Measurements from ENCODE around the gene VPS35L. TPM values are rescaled to one million over a fixed set of nuclear protein-coding genes. Genes with fewer than 3 reads are reported as not detected.

VPS35L gene
- total and polyA plus RNA-seq, 10 of the 15 experiments (the other 5 are each of a cell fraction or from before 2014, with no cell fraction given) = 14.9 to 44.1 (median 26.3) TPM

DNA sequence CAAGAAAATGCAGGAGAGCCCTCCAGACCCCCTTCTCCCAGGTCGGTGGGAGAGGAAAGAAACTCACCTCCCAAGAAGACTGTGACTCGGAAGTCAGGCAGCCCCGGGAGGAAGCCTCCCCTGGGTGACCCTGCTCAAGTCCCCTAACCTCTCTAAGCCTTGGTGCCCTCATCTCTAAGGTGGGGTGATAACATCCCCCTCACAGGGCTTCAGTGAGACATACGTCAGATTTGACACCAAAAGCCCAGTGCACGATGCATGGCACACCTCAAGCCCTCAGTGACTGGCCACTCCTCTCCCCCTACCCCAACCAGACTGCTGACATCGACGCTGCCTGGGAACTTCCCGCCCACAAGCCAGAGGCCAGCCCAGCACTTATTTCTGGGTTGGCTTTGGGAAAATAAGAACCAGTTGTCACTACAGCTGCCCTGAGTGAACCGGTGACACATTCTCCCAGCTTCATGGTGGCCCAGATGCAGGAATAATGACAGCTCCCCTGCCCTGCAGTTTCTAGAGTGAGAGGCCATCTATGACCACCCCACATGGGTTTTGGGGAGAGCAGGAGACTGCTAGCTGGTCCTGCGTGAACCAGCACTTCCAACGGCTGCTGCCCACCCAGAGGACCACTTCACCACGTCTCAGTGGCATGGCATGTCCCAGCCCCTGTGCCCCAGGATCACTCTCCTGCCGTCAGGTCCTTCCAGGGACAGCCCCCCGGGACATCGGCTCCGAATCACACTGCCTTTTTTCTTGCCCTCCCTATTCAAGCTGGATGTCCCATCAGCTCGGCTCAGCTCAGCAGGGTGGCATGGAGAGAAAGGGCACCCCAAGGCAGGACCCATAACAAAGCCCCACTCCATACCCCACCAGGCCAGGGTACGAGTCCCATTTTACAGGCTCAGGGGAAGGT lies 153.0 kb downstream of the VPS35L start:
- in situ Hi-C loops (cut with MboI) (no loop called here), intact Hi-C loops (cut with micrococcal nuclease; ENCODE audit: unreplicated experiment) (no loop called here)
- SMC1A ChIA-PET (ENCODE audit: uncharacterized antibody, unreplicated experiment) = no interaction called here
- Histone ChIP-seq H3K9ac (ENCODE audit: control insufficient read depth, insufficient read depth, low read length) (no peak overlapping the region), H3K36me3 (ENCODE audit: control insufficient read depth in 2 of 2, insufficient read depth in 2 of 2, low read length in 1 of 2) (peaks cover 18 to 21% of the 10 kb centered on the region in 2 experiments; a peak in 3 of 4 replicates), H3K4me3 (no peak overlapping the region), H3K27ac (ENCODE audit: control insufficient read depth, insufficient read depth) (no peak overlapping the region), H3K4me2 (ENCODE audit: control insufficient read depth, insufficient read depth) (no peak overlapping the region), H3K4me1 (ENCODE audit: control insufficient read depth, insufficient read depth, low read length) (no peaks in the 10 kb centered on the region), H3K79me2 (ENCODE audit: control insufficient read depth, insufficient read depth, low read length) (no peaks in the 10 kb centered on the region), H4K20me1 (ENCODE audit: control insufficient read depth, insufficient read depth) (no peaks in the 10 kb centered on the region; the same call in 1 of the 2 replicates), H2AFZ (ENCODE audit: control insufficient read depth, low read depth, low read length) (no peak overlapping the region), H3K9me3 (replicated peaks; ENCODE audit: control insufficient read depth, insufficient read depth, low read length) (no peaks in the 10 kb centered on the region), H3K27me3 (replicated peaks in 1 of 2; ENCODE audit: control insufficient read depth in 2 of 2, insufficient read depth in 2 of 2, low read length in 1 of 2) (no peaks in the 10 kb centered on the region)
- BruUV-seq (replicated peaks) = no TSS peak
- 93% methylated on average over 18 of the region's 18 CpGs for WGBS (ENCODE audit: insufficient coverage, insufficient replicate concordance, low lambda C conversion rate, missing lambda C conversion rate)
- ATAC-seq (no peak), DNase-seq (ENCODE audit: low read depth, low spot score) (no peak), FAIRE-seq (no peak)
- TF ChIP-seq EGR1 (IDR thresholded peaks at IDR 0.05; ENCODE audit: borderline replicate concordance in 1 of 2, low read depth in 2 of 2, low read length in 2 of 2) = no peak
- TF ChIP-seq, protein P1, sequence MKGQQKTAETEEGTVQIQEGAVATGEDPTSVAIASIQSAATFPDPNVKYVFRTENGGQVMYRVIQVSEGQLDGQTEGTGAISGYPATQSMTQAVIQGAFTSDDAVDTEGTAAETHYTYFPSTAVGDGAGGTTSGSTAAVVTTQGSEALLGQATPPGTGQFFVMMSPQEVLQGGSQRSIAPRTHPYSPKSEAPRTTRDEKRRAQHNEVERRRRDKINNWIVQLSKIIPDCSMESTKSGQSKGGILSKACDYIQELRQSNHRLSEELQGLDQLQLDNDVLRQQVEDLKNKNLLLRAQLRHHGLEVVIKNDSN (IDR thresholded peaks at IDR 0.05; ENCODE audit: borderline replicate concordance, extremely low read length, insufficient read depth, low read depth, low read length) = no peak
- TF ChIP-seq NFYA (IDR thresholded peaks at IDR 0.05; ENCODE audit: borderline replicate concordance, low read depth, low read length) = no peak
- TF ChIP-seq NFYB (IDR thresholded peaks at IDR 0.05; ENCODE audit: insufficient read depth, low read depth, low read length) = no peak
- no peak for TF ChIP-seq SUZ12 (IDR thresholded peaks at IDR 0.05; ENCODE audit: unreplicated experiment)
- TF ChIP-seq KAT2A (conservative IDR thresholded peaks at IDR 0.05; ENCODE audit: control insufficient read depth, low read depth, low read length) = no peak
- no peak for TF ChIP-seq CREB1 (IDR thresholded peaks at IDR 0.05; ENCODE audit: low read depth)
- TF ChIP-seq ASH2L (IDR thresholded peaks at IDR 0.05; ENCODE audit: borderline replicate concordance, low read depth) = no peak
- TF ChIP-seq NR2C1 (IDR thresholded peaks at IDR 0.05) = no peak
- CTCF ChIA-PET = interaction anchor here (0.7 kb wide), 1 partner anchor 272 kb away, joined by 3 read pairs; no protein-coding TSS in a partner anchor
- RAD21 ChIA-PET (ENCODE audit: unreplicated experiment) = no interaction called here
- POLR2A ChIA-PET = no interaction called here
